Fibroblast of skin of right quadriceps (primary cell): ENCODE data around the gene IFT57.

Experiments used
- DNase-seq: peaks from one replicate; pipeline ENCODE4 v3.0.0-alpha.2; 2013

Gene IFT57

DNA sequence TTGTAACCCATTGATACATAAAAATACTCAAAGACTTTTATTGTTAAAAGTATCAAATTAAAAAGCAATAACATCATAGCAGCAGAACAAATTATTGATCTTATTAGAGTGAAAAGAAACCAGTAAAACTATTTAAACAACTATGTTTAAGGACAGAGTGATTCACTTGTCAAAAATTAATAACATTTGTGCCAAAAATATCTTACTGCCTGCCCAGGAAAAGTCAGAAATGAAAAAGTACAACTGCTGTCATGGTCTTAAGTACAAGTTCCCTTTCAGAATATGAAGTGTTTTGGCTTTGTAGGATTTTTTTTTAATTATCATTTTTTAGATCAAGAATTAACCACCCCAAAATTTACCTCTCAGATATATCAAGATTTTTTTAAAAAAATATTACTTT, 3.4 kb downstream of the IFT57 start:
- DNase-seq: peak; percentile 9

DNA sequence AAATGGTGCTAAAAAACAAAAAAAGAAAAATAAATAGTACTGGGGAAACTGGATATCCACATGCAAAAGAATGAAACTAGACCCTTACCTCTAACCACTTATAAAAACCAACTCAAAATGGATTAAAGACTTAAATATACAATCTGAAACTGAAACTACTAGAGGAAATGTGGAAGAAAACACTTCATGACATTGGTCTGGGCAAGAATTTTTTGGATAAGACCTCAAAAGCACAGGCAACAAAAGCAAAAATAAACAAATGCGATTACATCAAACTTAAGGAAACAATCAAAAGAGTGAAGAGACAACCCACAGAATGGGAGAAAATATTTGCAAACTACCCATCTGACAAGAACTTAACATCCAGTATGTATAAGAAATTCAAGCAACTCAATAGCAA, 6.4 kb downstream of the IFT57 start:
- DNase-seq: no peak

DNA sequence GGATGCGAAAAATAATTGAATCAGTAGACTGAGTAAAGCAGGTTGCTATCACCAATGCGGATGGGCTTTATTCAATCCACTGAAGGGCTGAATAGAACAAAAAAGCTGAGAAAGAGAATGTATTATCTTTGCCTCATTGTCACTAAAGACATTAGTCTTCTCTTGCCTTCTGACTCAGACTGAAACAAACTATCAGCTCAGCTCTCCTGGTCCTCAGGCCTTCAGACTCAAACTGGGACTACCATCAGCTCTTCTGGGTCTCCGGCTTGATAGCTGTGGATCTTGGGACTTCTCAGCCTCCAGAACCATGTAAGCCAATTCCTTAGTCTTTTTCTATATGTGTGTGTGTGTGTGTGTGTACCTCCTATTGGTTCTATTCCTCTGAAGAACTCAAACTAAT, 12.6 kb downstream of the IFT57 start:
- DNase-seq: no peak

DNA sequence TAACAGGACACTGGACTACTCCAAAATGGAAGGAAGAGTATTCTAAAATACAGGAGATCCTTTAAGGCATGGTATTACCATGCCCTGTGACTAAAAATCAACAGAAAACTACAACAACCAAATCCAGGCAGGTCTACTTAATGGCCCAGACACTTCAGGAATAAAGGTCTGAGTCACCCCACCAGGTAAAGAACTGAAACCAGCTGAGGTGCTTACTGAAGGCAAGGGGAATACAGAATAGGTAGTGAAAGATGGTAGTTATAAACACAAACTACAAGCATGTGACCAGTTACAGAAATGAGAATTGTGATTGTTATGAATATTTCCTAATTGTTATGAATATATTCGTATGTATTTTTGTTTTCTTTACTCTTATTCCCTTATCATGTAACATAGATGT, 13.4 kb downstream of the IFT57 start:
- no peak for DNase-seq

DNA sequence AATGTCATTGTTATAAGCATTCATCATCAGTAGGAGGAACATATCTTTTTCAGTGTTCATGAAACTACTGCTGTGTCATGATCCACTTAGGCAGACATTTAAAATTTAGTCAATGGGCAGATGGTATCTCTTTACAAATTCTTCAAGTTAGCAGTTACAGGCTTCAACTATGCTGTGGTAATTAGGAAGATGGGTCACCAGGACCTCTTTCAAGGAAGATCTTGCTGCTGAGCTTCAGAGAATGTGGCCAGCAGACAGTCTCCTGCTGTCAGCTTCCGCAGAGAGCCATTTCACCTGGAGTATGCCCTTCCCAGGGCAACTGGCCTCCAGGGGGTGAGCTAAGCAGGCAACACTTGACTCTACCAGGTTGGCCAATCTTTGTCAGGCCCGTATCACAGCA, 19.4 kb downstream of the IFT57 start:
- no peak for DNase-seq

DNA sequence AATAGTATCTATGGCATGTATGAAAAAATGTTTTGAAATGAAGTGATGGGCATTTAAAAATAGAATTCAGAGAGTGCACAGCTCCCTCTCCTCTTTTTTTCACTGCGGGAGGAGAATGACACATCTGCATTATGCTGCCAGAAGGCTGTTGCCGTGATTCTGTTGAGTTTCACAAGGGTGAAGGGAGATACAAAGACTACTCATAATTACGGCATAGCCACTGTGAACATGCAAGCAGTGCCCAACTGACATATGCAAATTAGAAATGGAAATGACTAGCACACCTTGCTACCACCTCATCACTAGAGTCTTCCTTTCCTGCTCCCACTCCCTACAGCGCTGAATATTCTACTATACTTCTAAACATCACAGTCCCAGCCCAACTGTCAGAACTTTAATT, 20.1 kb downstream of the IFT57 start:
- DNase-seq: peak; percentile 41

DNA sequence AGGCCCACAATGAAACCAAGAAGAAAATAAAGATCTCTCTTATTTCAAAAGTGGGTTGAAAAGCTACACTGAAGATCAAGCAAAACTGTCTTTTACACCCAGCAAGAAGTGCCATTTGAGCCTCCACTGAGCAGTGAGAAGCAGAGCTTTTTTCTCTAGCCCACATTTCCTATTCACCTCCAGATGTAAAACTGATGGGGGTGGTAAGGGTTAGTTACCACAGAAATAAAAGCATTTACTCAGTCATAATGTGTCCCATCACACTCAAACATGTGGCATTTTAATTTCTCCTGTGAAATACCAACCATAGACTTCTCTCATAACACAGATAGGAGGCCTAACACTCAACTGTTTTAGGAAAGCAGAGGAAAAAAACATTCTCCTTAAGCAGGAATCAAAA, 21.0 kb downstream of the IFT57 start:
- no peak for DNase-seq

DNA sequence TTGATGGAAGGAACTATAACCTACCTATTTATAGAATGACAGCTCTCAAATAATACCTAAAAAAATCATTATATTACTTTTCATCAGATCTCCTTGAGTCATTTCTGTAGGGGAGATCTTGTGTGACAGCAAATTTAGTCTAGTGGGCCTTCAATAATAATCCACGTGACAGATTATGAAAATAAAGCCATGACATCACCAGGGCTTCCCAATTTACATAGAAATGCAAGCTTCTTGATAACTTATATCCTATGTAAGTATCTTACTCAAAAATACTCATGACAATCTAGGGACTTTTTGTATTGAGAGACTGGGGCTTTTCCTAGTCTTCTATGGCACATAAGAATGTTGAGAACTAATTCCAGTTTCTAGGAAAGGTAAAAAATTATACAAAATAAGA, 21.6 kb downstream of the IFT57 start:
- DNase-seq: no peak

DNA sequence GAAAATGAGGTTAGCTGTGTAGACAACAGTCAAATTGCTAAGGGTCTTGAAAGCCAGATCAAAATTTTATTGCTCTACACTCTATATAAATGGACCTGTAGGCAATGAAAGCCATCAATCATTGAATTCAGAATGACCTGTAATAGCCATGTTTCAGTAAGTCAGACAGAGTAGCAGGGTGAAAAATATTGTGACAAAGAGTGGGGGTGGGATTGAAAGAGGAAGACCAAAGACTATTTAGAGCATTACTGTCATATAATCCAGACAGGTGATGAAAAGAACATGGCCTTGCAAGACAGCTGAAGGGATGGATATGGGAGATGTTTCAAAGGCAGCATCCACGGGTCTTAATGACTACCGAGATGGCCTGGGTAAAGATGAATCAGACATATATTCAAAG, 22.2 kb downstream of the IFT57 start:
- DNase-seq: no peak

DNA sequence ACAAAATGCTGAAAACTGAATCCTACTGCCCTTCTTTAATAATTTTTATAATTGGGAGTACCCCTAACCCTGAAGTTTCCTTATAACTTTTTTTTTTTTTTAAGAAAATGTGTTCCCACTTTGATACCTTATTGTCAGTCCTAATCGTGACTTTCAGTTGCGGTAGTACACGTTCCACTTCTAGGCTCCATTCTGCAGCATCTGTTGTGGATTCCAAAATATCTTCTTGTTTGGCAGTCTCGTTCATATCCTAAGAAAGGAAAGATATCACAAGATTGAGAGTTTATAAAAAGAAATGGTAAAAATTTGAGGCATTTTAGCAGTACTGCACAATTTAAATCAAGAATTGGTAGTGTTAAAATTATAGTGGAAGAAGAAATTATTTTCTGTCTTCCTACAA, 30.8 kb downstream of the IFT57 start:
- DNase-seq: no peak

DNA sequence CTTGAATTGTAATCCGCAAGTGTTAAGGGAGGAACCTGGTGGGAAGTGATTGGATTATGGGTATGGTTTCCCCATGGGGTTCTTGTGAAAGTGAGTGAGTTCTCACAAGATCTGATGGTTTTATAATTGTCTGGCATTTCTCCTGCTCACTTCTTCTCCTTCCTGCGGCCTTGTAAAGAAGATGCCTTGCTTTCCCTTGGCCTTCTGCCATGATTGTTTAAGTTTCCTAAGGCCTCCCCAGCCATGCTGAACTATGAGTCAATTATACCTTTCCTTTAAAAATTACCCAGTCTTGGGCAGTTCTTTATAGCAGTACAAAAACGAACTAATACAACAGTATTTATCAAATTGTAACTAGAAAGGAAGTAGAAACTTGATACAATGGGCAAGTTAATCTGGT, 31.9 kb downstream of the IFT57 start:
- DNase-seq: no peak

DNA sequence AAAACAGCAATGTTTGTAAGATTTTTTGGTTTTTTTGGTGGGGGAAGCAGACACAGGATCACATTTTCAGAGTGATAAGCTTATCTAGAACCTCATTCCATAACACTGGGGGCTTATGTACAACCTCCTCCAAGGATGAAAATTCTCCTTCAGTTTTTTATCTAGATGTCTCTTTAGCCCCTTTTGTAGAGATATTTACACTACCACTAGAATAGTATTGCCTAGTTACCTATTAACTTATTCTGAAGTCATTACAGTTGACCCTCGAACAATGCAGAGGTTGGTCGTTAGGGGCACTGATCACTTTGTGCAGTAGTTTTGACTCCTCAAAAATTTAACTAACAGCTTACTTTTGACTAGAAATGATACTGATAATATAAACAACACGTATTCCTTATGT, 32.8 kb downstream of the IFT57 start:
- no peak for DNase-seq

DNA sequence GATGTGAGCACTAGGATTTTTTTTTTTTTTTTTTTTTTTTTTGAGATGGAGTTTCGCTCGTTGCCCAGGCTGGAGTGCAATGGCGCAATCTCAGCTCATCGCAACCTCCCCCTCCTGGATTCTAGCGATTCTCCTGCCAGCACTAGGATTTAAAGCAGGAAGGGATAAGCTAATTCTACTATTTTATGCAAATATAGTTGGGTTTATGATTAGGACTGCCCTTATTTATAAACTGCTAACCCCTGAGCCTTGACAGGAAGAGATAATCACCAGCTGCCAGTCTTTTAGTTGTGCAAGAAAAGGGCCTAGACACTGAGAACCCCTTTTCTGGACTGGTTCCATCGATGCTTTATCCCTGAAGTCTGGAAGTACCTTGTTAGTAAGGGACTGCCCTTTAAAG, 36.7 kb downstream of the IFT57 start:
- DNase-seq: no peak

DNA sequence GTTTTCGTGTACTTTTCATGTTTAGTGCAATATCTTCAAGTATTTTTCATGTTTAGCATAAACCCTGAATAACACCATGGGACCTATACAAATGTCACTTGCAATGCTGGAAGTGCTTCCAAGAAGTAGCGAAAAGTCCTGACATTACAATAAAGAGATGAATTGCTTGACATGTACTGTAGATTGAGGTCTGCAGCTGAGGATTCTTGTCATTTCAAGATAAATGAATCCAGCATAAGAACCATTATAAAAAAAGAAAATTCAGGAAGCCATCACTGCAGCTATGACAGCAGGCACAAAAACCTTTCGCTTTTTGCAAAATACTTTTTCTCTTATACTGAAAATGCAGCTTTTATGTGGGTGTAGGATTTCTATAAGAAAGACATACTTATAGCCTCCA, 37.4 kb downstream of the IFT57 start:
- no peak for DNase-seq

DNA sequence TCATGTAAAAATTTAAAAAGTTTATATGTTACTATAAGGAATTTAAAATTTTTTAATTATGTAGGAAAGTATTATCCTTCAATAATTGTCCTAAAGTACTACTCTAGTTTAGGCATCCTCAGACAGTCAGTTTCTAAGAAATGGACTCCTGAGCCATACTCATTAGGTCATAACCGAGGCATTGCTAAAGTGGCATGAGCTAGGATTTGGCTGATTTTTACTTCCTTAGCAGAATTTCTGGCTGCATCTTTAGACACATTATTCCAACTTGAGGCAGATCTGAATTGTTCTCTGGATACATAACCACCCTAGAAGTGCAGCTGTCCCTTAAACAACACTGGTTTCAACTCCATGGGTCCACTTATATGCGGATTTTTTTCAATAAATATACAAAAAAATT, 38.3 kb downstream of the IFT57 start:
- DNase-seq: no peak

DNA sequence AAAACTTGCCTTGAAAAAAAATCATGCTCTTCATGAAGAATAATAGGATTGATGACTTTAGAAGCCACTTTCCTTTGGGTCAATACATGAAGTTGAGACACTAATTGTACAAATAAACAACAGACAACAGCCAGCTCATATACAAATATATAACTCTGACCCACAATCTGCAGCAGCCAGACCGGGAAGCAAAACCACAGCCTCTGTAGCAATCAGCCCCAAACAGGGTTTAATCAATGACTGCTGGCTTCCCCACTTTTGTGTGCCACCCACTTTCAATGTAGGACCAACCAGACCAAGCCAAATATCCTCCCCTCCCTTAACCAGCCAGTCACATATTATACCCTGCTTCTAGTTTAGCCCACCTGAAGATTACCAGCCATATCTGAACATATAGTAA, 39.0 kb downstream of the IFT57 start:
- no peak for DNase-seq

DNA sequence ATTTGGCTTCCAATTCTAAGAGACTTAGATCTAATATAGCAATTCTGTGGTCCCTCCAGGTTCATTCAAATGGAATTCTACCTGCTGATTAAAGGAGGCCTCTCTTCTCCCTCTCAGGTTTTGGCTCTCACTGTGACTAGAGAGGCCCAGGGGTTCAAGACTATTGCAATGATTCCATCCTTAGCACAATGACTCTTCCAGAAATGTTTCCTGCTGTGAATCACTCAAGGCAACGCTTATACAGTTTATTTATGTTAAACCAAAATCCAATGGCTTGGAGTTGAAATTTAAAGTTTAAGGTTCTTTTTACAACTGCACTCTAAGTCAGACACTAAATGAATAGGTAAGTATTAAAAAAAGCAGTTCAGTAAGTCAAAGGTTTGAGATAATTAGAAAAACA, 39.9 kb downstream of the IFT57 start:
- peak; percentile 34 for DNase-seq

DNA sequence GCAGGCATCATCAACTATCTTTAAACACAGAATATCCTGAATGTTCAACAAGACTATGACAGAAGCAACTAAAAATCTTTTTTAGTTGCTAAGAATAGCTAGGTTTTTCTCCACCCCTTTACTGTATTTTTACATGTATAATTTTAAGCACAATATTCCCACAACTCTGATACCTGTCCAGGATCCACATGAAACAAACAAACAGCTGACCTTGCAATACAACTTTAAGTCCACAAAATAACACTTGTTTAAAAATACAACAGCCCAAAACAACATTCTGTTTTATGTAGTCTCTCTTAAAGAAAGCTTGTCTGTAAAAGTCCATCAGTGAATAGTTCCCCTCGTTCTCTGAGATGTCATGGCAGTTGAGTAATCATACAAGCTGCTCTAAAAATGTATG, 41.1 kb downstream of the IFT57 start:
- no peak for DNase-seq

DNA sequence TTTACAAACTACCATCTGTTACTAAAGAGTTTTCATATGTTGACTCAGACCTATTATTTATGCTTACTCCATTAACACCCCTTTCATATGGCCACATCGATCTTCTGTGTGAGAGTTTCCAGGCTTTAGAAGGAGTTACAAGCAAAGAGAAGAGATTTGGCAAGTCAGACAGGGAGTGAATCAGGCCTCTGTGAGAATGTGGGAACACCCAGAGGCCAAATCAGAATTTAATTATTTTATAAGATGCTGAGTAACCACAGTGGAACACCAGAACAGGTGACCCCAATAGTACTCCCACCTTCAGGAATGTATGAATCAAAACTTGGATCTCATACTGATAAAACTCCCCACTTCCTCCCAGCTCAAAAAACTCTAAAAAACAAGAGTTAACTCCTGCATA, 42.0 kb downstream of the IFT57 start:
- DNase-seq: peak; percentile 79

DNA sequence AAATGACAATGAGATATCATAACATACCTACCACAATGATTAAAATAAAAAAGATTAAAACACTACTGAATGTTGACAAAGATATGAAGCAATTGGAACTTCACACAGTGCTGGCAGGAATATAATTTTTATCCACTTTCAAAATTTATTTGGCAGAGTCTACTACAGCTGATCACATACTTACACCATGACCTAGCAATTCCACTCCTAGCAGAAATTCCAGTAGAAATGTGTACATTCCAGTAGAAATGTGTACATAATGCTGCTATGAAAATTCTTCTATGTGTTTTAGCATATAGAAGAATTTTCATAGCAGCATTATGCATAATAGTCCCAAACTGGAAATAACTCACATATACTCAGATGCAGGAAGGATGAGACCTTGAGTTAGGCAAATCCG, 43.5 kb downstream of the IFT57 start:
- DNase-seq: peak; percentile 73

DNA sequence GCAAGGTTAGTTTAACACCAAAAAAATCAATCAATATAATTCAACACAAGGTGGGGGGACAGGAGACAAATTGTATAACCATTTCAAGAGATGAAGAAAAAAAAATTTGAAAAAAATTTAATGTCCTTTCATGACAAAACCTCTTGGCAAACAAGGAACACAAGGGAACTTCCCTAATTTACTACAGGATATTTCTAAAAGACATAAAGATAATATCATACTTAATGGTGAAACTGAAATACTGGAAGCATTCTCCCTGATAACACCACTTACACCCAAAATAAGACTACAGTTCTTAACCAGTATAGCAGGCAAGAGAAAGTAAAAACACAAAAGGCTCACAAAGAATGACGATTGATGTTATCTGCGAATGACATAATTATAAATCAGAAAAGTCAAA, 44.7 kb downstream of the IFT57 start:
- DNase-seq: no peak

DNA sequence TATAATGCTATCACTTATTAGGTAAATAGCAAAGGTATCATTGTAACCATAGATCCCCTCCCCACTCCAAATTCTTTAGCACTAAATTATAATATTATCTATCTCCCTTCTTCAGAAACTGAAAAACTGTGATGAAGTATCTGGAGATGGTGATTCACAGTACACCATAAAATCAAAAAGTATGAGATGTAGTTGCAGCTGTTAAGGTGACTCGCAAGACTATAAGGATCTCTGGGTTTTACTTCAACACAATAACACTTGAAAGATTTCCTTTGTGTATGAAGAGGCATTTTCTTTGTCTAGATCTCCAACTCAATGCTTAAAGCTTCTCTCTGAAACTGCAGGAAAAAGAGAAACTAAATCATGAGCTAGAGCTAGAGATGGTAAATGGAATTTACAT, 46.9 kb downstream of the IFT57 start:
- peak; percentile 45 for DNase-seq

DNA sequence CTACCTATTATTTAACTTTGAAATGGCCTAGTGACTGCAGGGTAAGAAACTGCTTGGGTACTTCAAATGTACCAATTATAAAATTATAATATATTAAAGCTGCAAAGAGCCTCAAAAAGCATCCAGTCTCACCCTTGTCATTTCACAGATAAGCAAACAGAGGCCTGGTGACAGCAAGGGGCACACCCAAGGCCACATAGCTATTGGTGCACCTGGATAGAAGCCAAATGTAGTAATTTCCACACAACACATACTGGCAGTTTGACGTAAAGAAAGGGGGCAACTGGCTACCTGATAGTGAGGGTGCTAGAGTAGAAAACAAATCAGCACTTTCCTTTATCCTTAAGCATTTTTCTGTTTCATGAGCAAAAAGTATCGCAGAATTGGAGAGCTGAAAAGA, 51.1 kb downstream of the IFT57 start:
- DNase-seq: no peak

DNA sequence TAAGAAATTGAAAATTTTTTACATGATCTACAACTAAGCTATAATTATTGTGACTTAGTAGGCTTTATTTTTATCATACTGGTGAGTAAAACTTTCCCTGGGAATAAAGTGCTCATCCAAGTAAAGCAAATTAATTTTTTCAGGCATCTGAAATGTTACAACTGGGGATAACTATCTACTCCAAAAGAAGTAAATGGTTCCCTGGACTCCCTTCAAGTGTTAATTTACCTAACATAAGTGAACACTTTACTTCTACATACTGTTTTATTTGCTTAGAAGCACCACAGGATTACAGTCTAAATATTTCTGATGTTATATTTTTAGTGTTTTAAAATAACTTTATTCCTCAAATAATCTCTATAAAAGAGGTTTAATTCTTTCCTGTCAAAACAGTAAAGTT, 57.8 kb downstream of the IFT57 start:
- no peak for DNase-seq

DNA sequence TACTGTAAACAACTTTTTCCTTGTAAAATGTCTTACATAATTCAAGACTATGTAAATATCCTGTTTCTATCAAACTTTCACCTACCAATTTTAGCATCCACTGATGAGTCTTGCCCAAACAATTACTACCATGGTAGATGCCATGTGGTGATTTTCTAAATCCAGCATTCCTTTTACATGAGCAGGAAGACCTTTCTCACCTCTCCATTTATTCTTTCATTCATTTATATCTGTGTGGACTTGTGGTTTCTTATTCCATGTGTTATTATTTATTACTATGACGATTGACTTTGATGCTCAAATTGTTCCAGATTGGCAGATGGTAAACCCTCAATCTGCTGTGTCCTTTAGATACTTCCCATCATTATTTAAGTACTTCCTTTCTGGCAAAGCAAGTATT, 62.4 kb downstream of the IFT57 start:
- peak; percentile 67 for DNase-seq

DNA sequence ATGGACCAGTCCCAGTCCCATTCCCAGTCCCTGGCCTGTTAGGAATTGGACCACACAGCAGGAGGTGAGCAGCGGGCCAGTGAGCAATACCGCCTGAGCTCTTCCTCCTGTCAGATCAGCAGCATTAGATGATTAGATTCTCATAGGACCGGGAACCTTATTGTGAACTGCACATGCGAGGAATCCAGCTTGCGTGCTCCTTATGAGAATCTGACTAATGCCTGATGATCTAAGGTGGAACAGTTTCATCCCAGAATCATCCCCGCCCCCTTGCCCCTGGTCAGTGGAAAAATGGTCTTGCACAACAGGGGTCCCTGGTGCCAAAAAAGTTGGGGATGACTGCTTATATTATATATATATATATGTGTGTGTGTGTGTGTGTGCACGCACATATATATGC, 63.1 kb downstream of the IFT57 start:
- DNase-seq: peak; percentile 51
